Measurements from ENCODE around the gene FXYD3. TPM values are rescaled to one million over a fixed set of nuclear protein-coding genes. Genes with fewer than 3 reads are reported as not detected.

FXYD3 gene
- total RNA-seq, 6 donors from 2014 or later = 94.3 to 236 (median 195) TPM

DNA sequence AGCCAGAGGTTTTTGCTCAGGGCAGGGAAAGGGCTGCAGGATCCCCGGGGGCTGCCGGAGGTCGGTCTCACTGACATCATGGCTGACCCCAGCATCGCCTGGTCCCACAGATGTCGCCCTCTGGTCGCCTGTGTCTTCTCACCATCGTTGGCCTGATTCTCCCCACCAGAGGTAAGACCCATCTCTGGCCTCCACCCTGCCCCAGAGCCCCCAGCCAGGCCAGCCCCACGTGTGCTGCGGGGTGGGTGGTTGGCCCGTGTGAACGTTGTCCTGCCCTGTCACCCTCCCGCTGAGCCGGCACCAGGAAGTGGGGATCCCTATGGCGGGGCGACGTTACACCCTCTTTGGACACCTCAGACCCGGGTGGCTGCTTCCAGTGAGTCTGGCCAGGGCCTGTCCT lies 39.8 kb downstream of the FXYD3 start:
- ATAC-seq (ENCODE audit: low FRiP score in 2 of 2) (peak; percentile 1 to 25), DNase-seq (no peak)
- 17 to 47% methylated on average over 6 to 13 of the region's 17 CpGs for WGBS, 2 donors
- Histone ChIP-seq H3K4me3 (peak overlapping the region; percentile 71 to 81 (median 74)), H3K27ac (peak overlapping the region; percentile 75 to 96 (median 86)), H3K36me3 (peaks cover 10 to 39% (median 23%) of the 10 kb centered on the region in 4 donors), H3K4me1 (peaks cover 24 to 39% (median 33%) of the 10 kb centered on the region in 4 donors), H3K9me3 (no peaks in the 10 kb centered on the region), H3K27me3 (no peaks in the 10 kb centered on the region)
- TF ChIP-seq, protein P1, sequence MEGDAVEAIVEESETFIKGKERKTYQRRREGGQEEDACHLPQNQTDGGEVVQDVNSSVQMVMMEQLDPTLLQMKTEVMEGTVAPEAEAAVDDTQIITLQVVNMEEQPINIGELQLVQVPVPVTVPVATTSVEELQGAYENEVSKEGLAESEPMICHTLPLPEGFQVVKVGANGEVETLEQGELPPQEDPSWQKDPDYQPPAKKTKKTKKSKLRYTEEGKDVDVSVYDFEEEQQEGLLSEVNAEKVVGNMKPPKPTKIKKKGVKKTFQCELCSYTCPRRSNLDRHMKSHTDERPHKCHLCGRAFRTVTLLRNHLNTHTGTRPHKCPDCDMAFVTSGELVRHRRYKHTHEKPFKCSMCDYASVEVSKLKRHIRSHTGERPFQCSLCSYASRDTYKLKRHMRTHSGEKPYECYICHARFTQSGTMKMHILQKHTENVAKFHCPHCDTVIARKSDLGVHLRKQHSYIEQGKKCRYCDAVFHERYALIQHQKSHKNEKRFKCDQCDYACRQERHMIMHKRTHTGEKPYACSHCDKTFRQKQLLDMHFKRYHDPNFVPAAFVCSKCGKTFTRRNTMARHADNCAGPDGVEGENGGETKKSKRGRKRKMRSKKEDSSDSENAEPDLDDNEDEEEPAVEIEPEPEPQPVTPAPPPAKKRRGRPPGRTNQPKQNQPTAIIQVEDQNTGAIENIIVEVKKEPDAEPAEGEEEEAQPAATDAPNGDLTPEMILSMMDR (IDR thresholded peaks at IDR 0.05) = no peak
- TF ChIP-seq POLR2AphosphoS5 (IDR thresholded peaks at IDR 0.05) (no peak), POLR2A (IDR thresholded peaks at IDR 0.05) (no peak), EP300 (IDR thresholded peaks at IDR 0.05) (no peak)

DNA sequence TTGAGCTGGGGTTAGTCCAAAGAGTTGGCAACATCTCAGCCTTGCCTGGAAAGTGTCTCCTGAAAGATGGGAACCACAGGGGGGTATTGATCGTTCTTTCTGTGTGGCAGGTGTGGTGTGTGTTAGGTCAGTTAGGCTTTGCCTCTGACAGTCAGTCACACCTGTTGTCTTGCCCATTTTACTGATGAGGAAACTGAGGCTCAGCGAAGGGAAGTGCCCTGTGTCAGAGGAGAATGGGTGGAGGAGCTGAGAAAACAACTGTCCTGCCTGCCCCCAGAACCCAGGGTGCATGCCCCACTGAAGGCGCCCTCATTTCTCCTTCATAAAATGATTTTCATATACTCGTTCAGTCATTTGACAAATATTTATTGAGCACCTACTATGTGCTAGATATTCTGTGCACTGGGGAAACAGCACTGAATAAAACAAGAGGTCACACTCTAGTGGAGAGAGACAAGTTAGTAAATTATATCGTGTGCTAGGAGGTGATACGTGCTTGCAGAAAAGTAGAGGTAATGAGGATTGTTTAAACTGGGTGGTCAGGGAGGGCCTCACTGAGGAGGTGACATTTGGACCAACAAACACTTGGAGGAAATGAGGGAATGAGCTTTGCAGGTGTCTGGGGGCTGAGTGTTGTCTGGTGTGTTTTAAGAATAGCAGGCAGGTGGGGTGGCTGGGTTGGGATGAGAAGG lies 40.5 kb downstream of the FXYD3 start:
- Histone ChIP-seq H3K9me3 (no peaks in the 10 kb centered on the region), H3K36me3 (peaks cover 10 to 45% (median 28%) of the 10 kb centered on the region in 4 donors), H3K27ac (peak overlapping the region in 1 of 4 donors; percentile 96), H3K4me1 (peaks cover 24 to 39% (median 33%) of the 10 kb centered on the region in 4 donors), H3K4me3 (peak overlapping the region in 3 of 4 donors; percentile 71 to 81 (median 73)), H3K27me3 (no peaks in the 10 kb centered on the region)
- no peak for DNase-seq
- TF ChIP-seq POLR2A (IDR thresholded peaks at IDR 0.05) (no peak), EP300 (IDR thresholded peaks at IDR 0.05) (no peak), POLR2AphosphoS5 (IDR thresholded peaks at IDR 0.05) (no peak)
- TF ChIP-seq, protein P1 (IDR thresholded peaks at IDR 0.05) = no peak
- WGBS, 2 donors = 89 to 93% methylated on average over 6 of the region's 6 CpGs
- ATAC-seq (ENCODE audit: low FRiP score in 2 of 2) = no peak

DNA sequence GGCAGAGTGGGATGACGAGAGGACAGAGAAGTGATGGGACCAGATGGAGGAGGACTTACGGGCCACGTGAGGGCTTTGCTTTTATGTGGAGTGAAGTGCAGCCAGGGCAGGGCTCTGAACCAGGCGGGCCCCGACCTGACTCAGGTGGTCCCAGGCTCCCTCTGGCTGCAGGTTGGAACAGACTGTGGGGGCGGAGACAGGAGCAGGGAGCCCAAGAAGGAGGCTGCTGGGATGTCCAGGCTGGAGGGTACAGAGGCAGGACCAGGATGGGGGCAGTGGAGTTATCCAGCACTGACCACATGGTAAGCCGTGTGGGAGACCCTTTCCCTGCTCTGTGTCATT lies 41.0 kb downstream of the FXYD3 start:
- Histone ChIP-seq H3K27ac (no peak overlapping the region), H3K4me3 (no peak overlapping the region)

DNA sequence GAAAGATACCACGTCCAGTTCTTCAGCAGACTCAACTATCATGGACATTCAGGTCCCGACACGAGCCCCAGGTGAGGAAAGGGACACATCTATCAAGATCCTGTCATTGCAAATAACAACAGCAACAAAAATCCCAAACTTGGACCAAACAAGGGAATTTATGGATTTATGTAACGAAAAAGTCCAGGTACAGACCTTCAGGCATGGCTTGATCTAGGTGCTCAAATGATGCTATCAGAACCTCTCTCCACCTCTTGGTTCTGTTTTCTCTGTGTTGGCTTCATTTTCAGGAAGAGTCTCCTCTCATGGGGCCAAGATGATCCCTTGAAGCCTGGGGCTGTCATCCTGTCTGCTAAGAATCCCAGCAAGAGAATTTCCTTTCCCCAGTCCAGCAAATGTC lies 41.8 kb downstream of the FXYD3 start:
- Histone ChIP-seq H3K9me3 (peaks cover 0 to 3% (median 0%) of the 10 kb centered on the region in 4 donors), H3K27me3 (no peaks in the 10 kb centered on the region), H3K4me3 (no peak overlapping the region), H3K4me1 (peaks cover 21 to 35% (median 31%) of the 10 kb centered on the region in 4 donors), H3K27ac (no peak overlapping the region), H3K36me3 (peaks cover 12 to 57% (median 35%) of the 10 kb centered on the region in 4 donors)
- no peak for TF ChIP-seq EP300 (IDR thresholded peaks at IDR 0.05)
- no peak for TF ChIP-seq POLR2A (IDR thresholded peaks at IDR 0.05)
- TF ChIP-seq, protein P1 (IDR thresholded peaks at IDR 0.05) = no peak
- no peak for TF ChIP-seq POLR2AphosphoS5 (IDR thresholded peaks at IDR 0.05)
- WGBS, 2 donors = 99 to 100% methylated on average over 4 of the region's 4 CpGs
- no peak for ATAC-seq (ENCODE audit: low FRiP score in 2 of 2)
- DNase-seq = no peak

More for the DNA sequence above, 41.0 kb downstream of the FXYD3 start:
- WGBS, 2 donors = 88 to 92% methylated on average over 7 of the region's 7 CpGs
- Histone ChIP-seq H3K27me3 (no peaks in the 10 kb centered on the region), H3K4me1 (peaks cover 24 to 39% (median 33%) of the 10 kb centered on the region in 4 donors), H3K9me3 (no peaks in the 10 kb centered on the region), H3K36me3 (peaks cover 10 to 50% (median 32%) of the 10 kb centered on the region in 4 donors)
- TF ChIP-seq, protein P1 (IDR thresholded peaks at IDR 0.05) = no peak
- TF ChIP-seq POLR2A (IDR thresholded peaks at IDR 0.05) = no peak
- no peak for TF ChIP-seq POLR2AphosphoS5 (IDR thresholded peaks at IDR 0.05)
- no peak for TF ChIP-seq EP300 (IDR thresholded peaks at IDR 0.05)
- DNase-seq (no peak), ATAC-seq (ENCODE audit: low FRiP score in 2 of 2) (no peak)
